OCI-LY3 (cell line): ENCODE measurements around the gene PRPH.

Experiments used
- EZH2phosphoT487 ChIP-seq: fragments of 200-600 bp; shearing (Covaris generic); IDR thresholded peaks from 2 replicates; pipeline ENCODE4 v1.6.1; 2018; ENCODE audit warnings: antibody characterized with exemption, mixed run types, low read depth
- TF ChIP-seq, protein P1 (sequence below): fragments of 200-600, 300-600 bp; sonication (generic); IDR thresholded peaks from 2 replicates; pipeline ENCODE4 v1.5.1; 2014; ENCODE audit warnings: antibody characterized with exemption, low read length, low read depth

DNA sequence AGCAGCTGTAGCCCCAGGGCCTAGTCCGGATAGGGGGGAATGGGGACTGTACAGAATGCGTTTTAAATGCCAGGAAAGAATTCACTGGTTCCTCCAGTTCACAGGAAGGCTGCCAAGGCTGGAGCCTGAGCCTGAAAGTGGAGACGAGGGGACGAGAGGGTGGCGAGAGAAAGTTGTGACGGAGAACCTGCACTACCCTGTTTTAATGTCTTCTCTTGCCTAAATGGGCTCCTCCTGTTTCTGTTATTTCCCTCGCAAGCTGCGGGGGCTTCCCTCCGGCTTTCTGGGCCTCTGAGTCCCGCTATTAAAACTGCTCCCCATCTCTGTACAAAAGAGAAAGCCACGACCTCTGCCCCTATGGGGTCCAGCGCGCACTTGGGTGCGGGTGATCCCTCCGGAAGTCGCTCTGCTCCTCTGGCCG lies 37.5 kb downstream of the PRPH start:
- TF ChIP-seq, protein P1, sequence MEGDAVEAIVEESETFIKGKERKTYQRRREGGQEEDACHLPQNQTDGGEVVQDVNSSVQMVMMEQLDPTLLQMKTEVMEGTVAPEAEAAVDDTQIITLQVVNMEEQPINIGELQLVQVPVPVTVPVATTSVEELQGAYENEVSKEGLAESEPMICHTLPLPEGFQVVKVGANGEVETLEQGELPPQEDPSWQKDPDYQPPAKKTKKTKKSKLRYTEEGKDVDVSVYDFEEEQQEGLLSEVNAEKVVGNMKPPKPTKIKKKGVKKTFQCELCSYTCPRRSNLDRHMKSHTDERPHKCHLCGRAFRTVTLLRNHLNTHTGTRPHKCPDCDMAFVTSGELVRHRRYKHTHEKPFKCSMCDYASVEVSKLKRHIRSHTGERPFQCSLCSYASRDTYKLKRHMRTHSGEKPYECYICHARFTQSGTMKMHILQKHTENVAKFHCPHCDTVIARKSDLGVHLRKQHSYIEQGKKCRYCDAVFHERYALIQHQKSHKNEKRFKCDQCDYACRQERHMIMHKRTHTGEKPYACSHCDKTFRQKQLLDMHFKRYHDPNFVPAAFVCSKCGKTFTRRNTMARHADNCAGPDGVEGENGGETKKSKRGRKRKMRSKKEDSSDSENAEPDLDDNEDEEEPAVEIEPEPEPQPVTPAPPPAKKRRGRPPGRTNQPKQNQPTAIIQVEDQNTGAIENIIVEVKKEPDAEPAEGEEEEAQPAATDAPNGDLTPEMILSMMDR = no peak
- TF ChIP-seq EZH2phosphoT487 = no peak
